Measurements from ENCODE around the gene COL1A2. TPM values are rescaled to one million over a fixed set of nuclear protein-coding genes. Genes with fewer than 3 reads are reported as not detected.

The COL1A2 gene
- total RNA-seq, 1 experiment from 2014 or later = 42.1 TPM

DNA sequence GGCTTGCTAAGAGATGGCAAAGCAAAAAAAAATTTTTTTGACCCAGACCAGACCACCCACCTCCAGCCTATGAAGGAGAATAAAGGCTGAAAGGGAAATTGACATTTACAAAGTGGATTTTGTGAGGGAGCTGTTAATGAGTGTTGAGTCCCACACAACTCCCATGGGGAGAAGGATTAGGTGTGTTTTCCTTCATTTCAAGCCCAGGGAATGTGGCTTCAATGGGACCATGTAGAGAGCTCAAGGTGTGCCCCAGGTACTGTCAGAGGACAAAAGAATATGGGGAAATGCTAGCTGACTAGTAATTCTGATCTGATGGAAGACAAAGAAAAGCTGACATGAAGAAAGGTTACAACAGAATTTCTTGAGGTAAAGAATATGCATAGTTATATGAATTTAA is 48.8 kb upstream of the COL1A2 start:
- Histone ChIP-seq H3K4ac (ENCODE audit: low read depth, low read length) (no peak overlapping the region), H3K14ac (ENCODE audit: insufficient read depth, low read length) (no peak overlapping the region), H3K9ac (ENCODE audit: extremely low read depth, insufficient read length, low read length) (no peak overlapping the region), H4K5ac (ENCODE audit: insufficient read length, low read depth, low read length) (no peak overlapping the region), H4K8ac (replicated peaks; ENCODE audit: insufficient read length, low read depth, low read length) (no peak overlapping the region), H2BK15ac (ENCODE audit: low read depth, low read length) (no peak overlapping the region), H2BK20ac (ENCODE audit: low read depth, low read length, poor library complexity, severe bottlenecking) (no peak overlapping the region), H3K27ac (ENCODE audit: insufficient read length, low read depth, low read length) (no peak overlapping the region), H4K91ac (ENCODE audit: insufficient read length, low read depth, low read length) (no peak overlapping the region), H3K18ac (ENCODE audit: insufficient read length, low read depth, low read length) (no peak overlapping the region), H3K79me2 (ENCODE audit: insufficient read depth, low read length) (no peaks in the 10 kb centered on the region), H3K27me3 (ENCODE audit: insufficient read depth, low read length) (no peaks in the 10 kb centered on the region), H3K4me2 (ENCODE audit: insufficient read depth, insufficient read length, low read length) (no peak overlapping the region), H2BK5ac (ENCODE audit: insufficient read length, low read length) (no peak overlapping the region), H3K4me1 (ENCODE audit: insufficient read depth, low read length) (no peaks in the 10 kb centered on the region; the same call in 1 of the 2 replicates), H3K23me2 (ENCODE audit: insufficient read length, low read depth, low read length, poor library complexity, severe bottlenecking) (no peaks in the 10 kb centered on the region), H3K9me3 (ENCODE audit: control insufficient read depth, low read depth, low read length) (no peaks in the 10 kb centered on the region), H2BK12ac (ENCODE audit: insufficient read length, low read depth, low read length) (no peak overlapping the region), H2BK120ac (ENCODE audit: low read depth, low read length, poor library complexity, severe bottlenecking) (no peak overlapping the region), H4K20me1 (ENCODE audit: control insufficient read depth, insufficient read depth, insufficient read length) (no peaks in the 10 kb centered on the region), H3T11ph (ENCODE audit: low read length) (no peak overlapping the region), H3K56ac (ENCODE audit: insufficient read length, low read depth, low read length) (no peak overlapping the region), H2AFZ (ENCODE audit: low read length) (no peak overlapping the region), H2AK5ac (ENCODE audit: insufficient read length, low read length) (no peak overlapping the region), H3K23ac (ENCODE audit: insufficient read length, low read depth, low read length) (no peak overlapping the region), H3K79me1 (ENCODE audit: insufficient read depth, low read depth, low read length, poor library complexity, severe bottlenecking) (no peaks in the 10 kb centered on the region)
- no peak overlapping the region for H3K4me3 Mint-ChIP-seq
- no peaks in the 10 kb centered on the region for H3K36me3 Mint-ChIP-seq (ENCODE audit: insufficient read depth in 1 of 3, low read depth in 3 of 3)
- TF ChIP-seq CTCF (conservative IDR thresholded peaks at IDR 0.05) = no peak
- no peak for DNase-seq
- H3K27me3 Mint-ChIP-seq (ENCODE audit: low read depth) = peaks cover 1% of the 10 kb centered on the region
- peaks cover 9 to 23% of the 10 kb centered on the region in 2 experiments for H3K4me1 Mint-ChIP-seq
- H3K9me3 Mint-ChIP-seq = no peaks in the 10 kb centered on the region
- H3K27ac Mint-ChIP-seq = no peak overlapping the region

Measured in H9 (cell line).